Right lobe of liver (tissue), 4 donors: Measurements from ENCODE around the gene PRSS1.

Experiments used
- CTCF ChIP-seq, 4 donors: fragments of 200-600 bp in 3 of 4; fragments of 450-650 bp in 1 of 4; IDR thresholded peaks; one replicate each; pipeline versions ENCODE4 v1.5.1 to v1.8.0; 2016 to 2022; ENCODE audit warnings: antibody characterized with exemption in 4 of 4, mild to moderate bottlenecking in 2 of 4
- POLR2A ChIP-seq: fragments of 450-650 bp; IDR thresholded peaks from one replicate; pipeline ENCODE4 v1.6.1; 2017; ENCODE audit warnings: antibody characterized with exemption, mild to moderate bottlenecking
- donor health status: DM: no; HTN: no; CAD: no.
- donor health status: DM: no; HTN: no; CAD: no.
- donor health status: DM: no; HTN: yes; CAD: no.

- TF ChIP-seq CTCF (IDR thresholded peaks at IDR 0.05) (no peak), POLR2A (no peak)
Measured at GRCh38 chr7:142776206-142776844, 27.1 kb downstream of the PRSS1 start.
